ENCODE measurements around the gene TRIM22.
"Not testable (repeated sequence)": the region's sequence is repeated elsewhere in the genome, so short reads cannot be mapped to it uniquely, and the experiment has no call there.

TRIM22 gene

GRCh38 chr11:5689551-5689983, at the start of gene TRIM22:
TRIM22 (plus strand) TSS chr11:5689790; CDS start chr11:5696233, 6,443 bp downstream.
- Histone ChIP-seq H3K9ac (ENCODE audit: low read length) (peak within 1 kb of the TSS; percentile 44), H3K36me3 (ENCODE audit: control insufficient read depth, insufficient read depth, low read length) (no peaks in the 10 kb centered on the region), H3K27me3 (ENCODE audit: control insufficient read depth, insufficient read depth, low read length) (no peaks in the 10 kb centered on the region), H3K4me1 (ENCODE audit: control insufficient read depth, insufficient read depth, low read length) (peaks cover 18% of the 10 kb centered on the region), H3K4me3 (ENCODE audit: low read depth, low read length) (peak within 1 kb of the TSS; percentile 49), H3K27ac (ENCODE audit: low read depth, low read length) (peak within 1 kb of the TSS; percentile 76), H3K9me3 (ENCODE audit: control insufficient read depth, insufficient read depth, low read depth, low read length) (no peaks in the 10 kb centered on the region)

DNA sequence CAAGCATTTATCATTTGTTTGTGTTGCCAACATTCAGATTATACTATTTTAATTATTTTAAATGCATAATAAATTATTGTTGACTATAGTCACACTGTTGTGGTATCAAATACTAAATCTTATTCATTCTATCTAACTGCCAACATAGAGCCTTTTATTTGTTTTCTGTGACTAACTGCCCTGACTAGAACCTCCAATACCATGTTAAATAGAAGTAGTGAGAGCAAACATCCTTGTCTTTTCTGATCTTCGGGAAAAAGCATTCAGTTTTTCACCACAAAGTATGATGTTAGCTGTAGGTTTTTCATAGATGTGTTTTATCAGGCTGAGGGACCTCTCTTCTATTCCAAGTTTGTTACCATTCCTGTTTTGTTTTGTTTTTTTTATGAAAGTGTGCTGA, 49.6 kb upstream of the TRIM22 start:
- Histone ChIP-seq H3K27ac (ENCODE audit: low read depth, low read length) (no peak overlapping the region), H3K4me1 (ENCODE audit: control insufficient read depth, insufficient read depth, low read length) (no peaks in the 10 kb centered on the region), H3K9me3 (ENCODE audit: control insufficient read depth, insufficient read depth, low read depth, low read length) (no peaks in the 10 kb centered on the region), H3K27me3 (ENCODE audit: control insufficient read depth, insufficient read depth, low read length) (no peaks in the 10 kb centered on the region), H3K36me3 (ENCODE audit: control insufficient read depth, insufficient read depth, low read length) (no peaks in the 10 kb centered on the region), H3K9ac (ENCODE audit: low read length) (no peak overlapping the region), H3K4me3 (ENCODE audit: low read depth, low read length) (no peak overlapping the region)

DNA sequence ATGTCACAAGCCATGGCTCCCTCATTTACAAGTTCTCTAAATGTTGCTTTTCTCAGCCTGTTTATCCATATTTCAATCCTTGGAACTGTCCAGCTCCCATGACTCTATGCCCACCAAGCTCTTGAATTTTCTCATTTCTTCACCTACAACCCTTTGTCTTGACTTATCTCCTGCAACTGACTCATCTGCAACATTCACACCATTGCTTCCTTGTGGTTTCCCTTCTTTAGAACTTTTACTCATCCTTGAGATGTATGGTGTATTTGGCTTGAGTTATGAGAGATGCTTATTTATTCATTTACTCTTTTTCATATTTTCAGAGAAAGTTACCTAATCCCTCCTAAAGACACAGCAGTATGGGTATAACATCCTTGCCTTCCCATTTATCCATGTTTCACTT, 46.0 kb upstream of the TRIM22 start:
- Histone ChIP-seq H3K4me1 (ENCODE audit: control insufficient read depth, insufficient read depth, low read length) (no peaks in the 10 kb centered on the region), H3K4me3 (ENCODE audit: low read depth, low read length) (no peak overlapping the region), H3K9ac (ENCODE audit: low read length) (no peak overlapping the region), H3K36me3 (ENCODE audit: control insufficient read depth, insufficient read depth, low read length) (no peaks in the 10 kb centered on the region), H3K27me3 (ENCODE audit: control insufficient read depth, insufficient read depth, low read length) (no peaks in the 10 kb centered on the region), H3K9me3 (ENCODE audit: control insufficient read depth, insufficient read depth, low read depth, low read length) (no peaks in the 10 kb centered on the region), H3K27ac (ENCODE audit: low read depth, low read length) (no peak overlapping the region)

- Histone ChIP-seq H3K27ac (ENCODE audit: low read depth, low read length) (no peak overlapping the region), H3K9me3 (ENCODE audit: control insufficient read depth, insufficient read depth, low read depth, low read length) (no peaks in the 10 kb centered on the region), H3K36me3 (ENCODE audit: control insufficient read depth, insufficient read depth, low read length) (no peaks in the 10 kb centered on the region)
Observed at GRCh38 chr11:5646139-5646538, 43.5 kb upstream of the TRIM22 start.

DNA sequence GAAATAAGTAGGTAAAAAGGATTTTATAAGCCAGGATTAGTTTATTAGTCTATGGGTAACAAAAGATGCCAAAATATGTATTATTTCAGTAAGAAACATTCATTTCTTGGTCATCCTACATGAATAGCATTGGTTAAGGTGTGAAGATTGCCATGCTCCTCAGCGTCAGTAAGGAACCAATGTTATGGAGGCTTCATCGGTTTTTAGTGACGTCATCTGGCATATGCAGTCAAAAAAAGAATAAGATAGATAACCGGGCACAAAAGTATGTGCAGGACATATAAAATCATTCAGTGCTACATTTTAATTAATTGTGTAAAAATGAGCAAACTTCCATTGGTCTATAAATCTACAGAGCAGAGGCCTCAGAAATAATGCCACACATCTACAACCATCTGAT, 34.1 kb upstream of the TRIM22 start:
- H3K4me3 ChIP-seq (ENCODE audit: low read depth, low read length), result no peak overlapping the region
- H3K9me3 ChIP-seq (ENCODE audit: control insufficient read depth, insufficient read depth, low read depth, low read length), result peaks cover 5% of the 10 kb centered on the region; the same call in 1 of the 2 replicates
- no peaks in the 10 kb centered on the region for H3K4me1 ChIP-seq (ENCODE audit: control insufficient read depth, insufficient read depth, low read length)
- no peaks in the 10 kb centered on the region for H3K27me3 ChIP-seq (ENCODE audit: control insufficient read depth, insufficient read depth, low read length)
- H3K9ac ChIP-seq (ENCODE audit: low read length), result no peak overlapping the region
- H3K27ac ChIP-seq (ENCODE audit: low read depth, low read length), result no peak overlapping the region
- no peaks in the 10 kb centered on the region for H3K36me3 ChIP-seq (ENCODE audit: control insufficient read depth, insufficient read depth, low read length)

More at GRCh38 chr11:5646139-5646538, 43.5 kb upstream of the TRIM22 start:
- Histone ChIP-seq H3K4me3 (ENCODE audit: low read depth, low read length) (no peak overlapping the region), H3K27me3 (ENCODE audit: control insufficient read depth, insufficient read depth, low read length) (no peaks in the 10 kb centered on the region), H3K4me1 (ENCODE audit: control insufficient read depth, insufficient read depth, low read length) (no peaks in the 10 kb centered on the region), H3K9ac (ENCODE audit: low read length) (no peak overlapping the region)

DNA sequence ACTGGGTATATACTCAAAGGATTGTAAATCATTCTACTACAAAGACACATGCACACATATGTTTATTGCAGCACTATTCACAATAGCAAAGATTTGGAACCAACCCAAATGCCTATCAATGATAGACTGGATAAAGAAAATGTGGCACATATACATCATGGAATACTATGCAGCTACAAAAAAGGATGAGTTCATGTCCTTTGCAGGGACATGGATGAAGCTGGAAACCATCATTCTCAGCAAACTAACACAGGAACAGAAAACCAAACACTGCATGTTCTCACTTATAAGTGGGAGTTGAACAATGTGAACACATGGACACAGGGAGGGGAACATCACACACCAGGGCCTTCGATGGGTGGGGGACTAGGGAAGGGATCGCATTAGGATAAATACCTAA, 32.6 kb upstream of the TRIM22 start:
- not testable (repeated sequence) for H3K36me3 ChIP-seq (ENCODE audit: control insufficient read depth, insufficient read depth, low read length); H3K27ac ChIP-seq (ENCODE audit: low read depth, low read length); H3K9me3 ChIP-seq (ENCODE audit: control insufficient read depth, insufficient read depth, low read depth, low read length); H3K27me3 ChIP-seq (ENCODE audit: control insufficient read depth, insufficient read depth, low read length); H3K4me1 ChIP-seq (ENCODE audit: control insufficient read depth, insufficient read depth, low read length); H3K4me3 ChIP-seq (ENCODE audit: low read depth, low read length); H3K9ac ChIP-seq (ENCODE audit: low read length)

GRCh38 chr11:5658318-5658717, 31.3 kb upstream of the TRIM22 start:
- H3K27me3 ChIP-seq (ENCODE audit: control insufficient read depth, insufficient read depth, low read length), result no peaks in the 10 kb centered on the region
- H3K9ac ChIP-seq (ENCODE audit: low read length), result no peak overlapping the region
- no peak overlapping the region for H3K4me3 ChIP-seq (ENCODE audit: low read depth, low read length)
- H3K27ac ChIP-seq (ENCODE audit: low read depth, low read length), result no peak overlapping the region
- H3K9me3 ChIP-seq (ENCODE audit: control insufficient read depth, insufficient read depth, low read depth, low read length), result no peaks in the 10 kb centered on the region
- H3K4me1 ChIP-seq (ENCODE audit: control insufficient read depth, insufficient read depth, low read length), result no peaks in the 10 kb centered on the region
- peaks cover 3% of the 10 kb centered on the region; the same call in 1 of the 2 replicates for H3K36me3 ChIP-seq (ENCODE audit: control insufficient read depth, insufficient read depth, low read length)

GRCh38 chr11:5663511-5663910, 26.1 kb upstream of the TRIM22 start:
- H3K27ac ChIP-seq (ENCODE audit: low read depth, low read length), result no peak overlapping the region
- no peak overlapping the region for H3K4me3 ChIP-seq (ENCODE audit: low read depth, low read length)
- no peaks in the 10 kb centered on the region for H3K27me3 ChIP-seq (ENCODE audit: control insufficient read depth, insufficient read depth, low read length)
- no peaks in the 10 kb centered on the region for H3K9me3 ChIP-seq (ENCODE audit: control insufficient read depth, insufficient read depth, low read depth, low read length)
- H3K36me3 ChIP-seq (ENCODE audit: control insufficient read depth, insufficient read depth, low read length), result peaks cover 29% of the 10 kb centered on the region
- no peaks in the 10 kb centered on the region for H3K4me1 ChIP-seq (ENCODE audit: control insufficient read depth, insufficient read depth, low read length)
- no peak overlapping the region for H3K9ac ChIP-seq (ENCODE audit: low read length)

- no peaks in the 10 kb centered on the region for H3K4me1 ChIP-seq (ENCODE audit: control insufficient read depth, insufficient read depth, low read length)
- peaks cover 36% of the 10 kb centered on the region for H3K36me3 ChIP-seq (ENCODE audit: control insufficient read depth, insufficient read depth, low read length)
- H3K9ac ChIP-seq (ENCODE audit: low read length), result no peak overlapping the region
- H3K9me3 ChIP-seq (ENCODE audit: control insufficient read depth, insufficient read depth, low read depth, low read length), result no peaks in the 10 kb centered on the region
- H3K4me3 ChIP-seq (ENCODE audit: low read depth, low read length), result no peak overlapping the region
- no peak overlapping the region for H3K27ac ChIP-seq (ENCODE audit: low read depth, low read length)
- H3K27me3 ChIP-seq (ENCODE audit: control insufficient read depth, insufficient read depth, low read length), result no peaks in the 10 kb centered on the region
Observed at GRCh38 chr11:5665051-5665570, 24.5 kb upstream of the TRIM22 start.

- Histone ChIP-seq H3K9me3 (ENCODE audit: control insufficient read depth, insufficient read depth, low read depth, low read length) (no peaks in the 10 kb centered on the region), H3K4me3 (ENCODE audit: low read depth, low read length) (no peak overlapping the region), H3K4me1 (ENCODE audit: control insufficient read depth, insufficient read depth, low read length) (no peaks in the 10 kb centered on the region), H3K36me3 (ENCODE audit: control insufficient read depth, insufficient read depth, low read length) (peaks cover 42% of the 10 kb centered on the region), H3K27me3 (ENCODE audit: control insufficient read depth, insufficient read depth, low read length) (no peaks in the 10 kb centered on the region), H3K9ac (ENCODE audit: low read length) (no peak overlapping the region), H3K27ac (ENCODE audit: low read depth, low read length) (no peak overlapping the region)
Observed at GRCh38 chr11:5665746-5666401, 23.7 kb upstream of the TRIM22 start.

- Histone ChIP-seq H3K9ac (ENCODE audit: low read length) (no peak overlapping the region), H3K27me3 (ENCODE audit: control insufficient read depth, insufficient read depth, low read length) (no peaks in the 10 kb centered on the region), H3K4me3 (ENCODE audit: low read depth, low read length) (no peak overlapping the region)
Observed at GRCh38 chr11:5666402-5666793, 23.2 kb upstream of the TRIM22 start.

More at GRCh38 chr11:5666402-5666793, 23.2 kb upstream of the TRIM22 start:
- Histone ChIP-seq H3K36me3 (ENCODE audit: control insufficient read depth, insufficient read depth, low read length) (peaks cover 43% of the 10 kb centered on the region), H3K4me1 (ENCODE audit: control insufficient read depth, insufficient read depth, low read length) (no peaks in the 10 kb centered on the region), H3K27ac (ENCODE audit: low read depth, low read length) (no peak overlapping the region), H3K9me3 (ENCODE audit: control insufficient read depth, insufficient read depth, low read depth, low read length) (no peaks in the 10 kb centered on the region)

Data from HUES6 (cell line).